ENCODE results near the gene STRADA. TPM values are rescaled to one million over a fixed set of nuclear protein-coding genes. Genes with fewer than 3 reads are reported as not detected.

The STRADA gene, protein sequence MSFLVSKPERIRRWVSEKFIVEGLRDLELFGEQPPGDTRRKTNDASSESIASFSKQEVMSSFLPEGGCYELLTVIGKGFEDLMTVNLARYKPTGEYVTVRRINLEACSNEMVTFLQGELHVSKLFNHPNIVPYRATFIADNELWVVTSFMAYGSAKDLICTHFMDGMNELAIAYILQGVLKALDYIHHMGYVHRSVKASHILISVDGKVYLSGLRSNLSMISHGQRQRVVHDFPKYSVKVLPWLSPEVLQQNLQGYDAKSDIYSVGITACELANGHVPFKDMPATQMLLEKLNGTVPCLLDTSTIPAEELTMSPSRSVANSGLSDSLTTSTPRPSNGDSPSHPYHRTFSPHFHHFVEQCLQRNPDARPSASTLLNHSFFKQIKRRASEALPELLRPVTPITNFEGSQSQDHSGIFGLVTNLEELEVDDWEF
- 10 to 100 TPM; 27.5 to 30.8 TPM for total RNA-seq
- long read RNA-seq, donor 1, partial matches to known transcripts = 1 of 10 reads
- long read RNA-seq, donor 1, other reads (novel, unspliced or antisense) = 4 of 10 reads
- long read RNA-seq, donor 2, partial matches to known transcripts = 2 of 14 reads
- long read RNA-seq, donor 2, other reads (novel, unspliced or antisense) = 3 of 14 reads

DNA sequence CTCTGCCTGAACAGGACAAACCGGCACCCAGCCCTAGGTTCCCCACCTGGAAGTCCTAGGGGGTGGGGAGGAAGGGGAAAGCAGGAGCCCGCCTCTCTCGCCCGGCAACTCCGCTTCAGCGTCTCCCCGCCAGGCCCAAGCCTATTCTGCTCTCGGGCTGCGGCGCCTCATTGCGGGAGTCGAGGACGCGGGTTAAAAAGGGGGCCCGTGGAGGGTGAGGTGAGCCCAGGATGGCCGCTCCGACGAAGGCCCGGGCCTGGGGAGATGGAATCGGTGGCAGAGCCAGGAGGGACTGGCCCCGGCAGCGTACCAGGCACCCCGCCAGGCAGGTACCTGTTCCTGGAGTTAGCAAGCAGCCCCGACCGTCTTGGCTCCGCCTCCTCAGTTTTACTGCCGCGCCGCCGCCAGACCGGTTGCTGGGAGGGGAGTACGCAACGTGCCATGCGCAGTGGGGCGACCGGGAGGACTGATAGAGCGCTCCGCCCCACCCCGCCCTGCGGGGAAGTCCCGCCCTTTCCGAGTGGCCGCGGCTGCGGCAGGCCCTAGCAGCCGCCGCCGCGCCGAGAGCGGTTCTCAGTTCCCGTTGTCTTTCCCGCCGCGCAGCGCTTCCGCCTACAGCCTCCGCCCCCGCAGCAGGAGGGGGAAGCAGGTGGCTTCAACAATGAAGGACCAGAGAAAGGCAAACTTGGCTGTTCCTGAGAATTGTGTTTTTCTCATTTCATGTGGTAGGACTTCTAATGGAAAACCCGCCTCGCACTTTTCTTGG is at the start of gene STRADA:
STRADA (minus strand) TSS at position 392 of the 766 bp plus-strand sequence. CDS start 13,430 bp downstream, outside the sequence.
- peak; percentile 99 for DNase-seq (ENCODE audit: low spot score)
- intact Hi-C loops (cut with DNase I) = no loop called here

DNA sequence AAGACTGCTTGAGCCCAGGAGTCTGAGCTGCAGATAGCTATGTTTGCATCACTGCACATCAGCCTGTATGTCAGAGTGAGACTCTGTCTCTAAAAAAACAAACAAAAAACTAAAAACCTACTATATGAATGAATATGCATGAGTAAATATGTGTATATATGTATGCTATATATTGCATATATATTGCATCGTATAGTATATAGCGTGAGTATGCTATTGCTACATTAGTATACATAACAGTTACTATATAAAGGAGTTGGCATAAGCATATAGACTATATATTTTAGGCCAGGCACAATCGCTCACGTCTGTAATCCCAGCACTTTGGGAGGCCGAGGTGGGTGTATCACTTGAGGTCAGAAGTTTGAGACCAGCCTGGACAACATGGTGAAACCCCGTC is 48.5 kb upstream of the STRADA start:
- DNase-seq (ENCODE audit: low spot score) = no peak
- intact Hi-C loops (cut with DNase I) = no loop called here

DNA sequence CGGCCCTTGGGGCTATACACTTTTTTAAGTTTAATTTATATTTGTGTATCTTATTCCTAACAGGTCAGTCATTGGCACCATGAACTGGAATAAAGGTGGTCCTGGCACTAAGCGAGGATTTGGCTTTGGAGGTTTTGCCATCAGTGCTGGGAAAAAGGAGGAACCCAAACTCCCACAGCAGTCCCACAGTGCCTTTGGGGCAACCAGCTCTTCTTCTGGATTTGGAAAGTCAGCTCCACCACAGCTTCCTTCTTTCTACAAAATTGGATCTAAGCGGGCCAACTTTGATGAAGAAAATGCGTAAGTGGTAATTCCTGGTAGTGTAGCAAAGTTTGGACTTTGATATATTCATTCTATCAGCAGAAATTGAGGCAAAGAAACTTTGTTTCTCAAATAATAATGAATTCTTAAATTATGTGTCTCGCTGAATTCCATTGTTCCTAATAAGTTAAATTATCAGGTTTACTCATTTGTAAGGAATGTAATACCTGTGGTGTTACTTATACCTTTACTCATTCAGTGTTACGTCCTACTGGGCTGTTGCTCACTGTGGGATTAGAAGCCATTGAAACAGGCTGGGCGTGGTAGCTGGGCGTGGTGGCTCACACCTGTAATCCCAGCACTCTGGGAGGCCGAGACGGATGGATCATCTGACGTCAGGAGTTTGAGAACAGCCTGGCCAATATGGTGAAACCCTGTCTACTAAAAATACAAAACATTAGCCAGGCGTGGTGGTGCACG is 45.5 kb upstream of the STRADA start:
- no peak for DNase-seq (ENCODE audit: low spot score)
- intact Hi-C loops (cut with DNase I) = no loop called here

DNA sequence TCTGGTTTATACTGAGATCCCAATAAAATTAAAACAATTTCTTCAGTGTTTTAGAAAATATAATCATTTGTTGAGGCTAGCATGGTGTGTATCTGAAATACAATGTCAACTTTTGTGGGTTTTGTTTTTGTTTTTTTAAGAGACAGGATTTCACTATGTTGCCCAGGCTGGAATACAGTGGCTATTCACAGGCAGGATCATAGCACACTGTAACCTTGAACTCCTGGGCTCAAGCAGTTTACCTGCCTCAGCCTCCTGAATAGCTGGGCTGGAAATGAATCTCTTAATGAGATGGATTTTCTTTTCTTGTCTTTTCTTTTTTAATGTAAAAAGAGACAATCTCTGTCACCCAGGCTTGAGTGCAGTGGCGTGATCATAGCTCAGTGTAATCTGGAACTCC is 44.5 kb upstream of the STRADA start:
- intact Hi-C loops (cut with DNase I) = no loop called here
- no peak for DNase-seq (ENCODE audit: low spot score)

DNA sequence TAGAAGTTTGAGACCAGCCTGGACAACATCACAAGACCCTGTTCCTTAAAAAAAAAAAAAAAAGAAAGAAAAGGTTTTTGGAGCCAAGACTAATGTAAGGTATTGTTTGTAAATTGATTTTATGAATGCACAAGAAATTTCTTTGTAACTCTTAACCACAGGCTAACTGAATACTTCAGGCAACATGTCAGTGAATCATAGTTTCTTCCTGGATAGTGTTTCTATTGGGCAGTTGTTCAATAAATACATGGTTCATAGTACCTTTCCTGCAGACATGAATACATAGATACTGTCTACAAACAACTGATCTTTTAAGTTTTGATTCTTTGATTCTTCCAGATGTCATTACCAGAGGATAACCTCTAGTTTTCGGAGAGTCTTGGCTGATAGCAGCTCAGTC is 44.0 kb upstream of the STRADA start:
- intact Hi-C loops (cut with DNase I) = no loop called here

DNA sequence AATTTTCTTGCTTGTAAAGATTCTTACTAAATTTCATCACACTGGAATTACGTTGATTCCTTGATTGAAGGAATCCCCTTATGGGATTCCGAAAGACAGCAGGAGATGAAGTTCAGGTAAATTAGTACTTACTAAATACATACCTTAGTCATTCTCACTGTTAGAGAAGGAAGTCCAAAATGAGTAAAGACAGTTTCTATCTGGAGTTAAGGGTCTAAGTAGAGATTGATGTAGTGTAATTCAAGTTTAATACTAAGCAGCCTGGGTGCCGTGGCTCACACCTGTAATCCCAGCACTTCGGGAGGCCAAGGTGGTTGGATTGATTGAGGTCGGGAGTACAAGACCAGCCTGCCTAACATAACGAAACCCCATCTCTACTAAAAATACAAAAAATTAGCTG is 41.9 kb upstream of the STRADA start:
- no peak for DNase-seq (ENCODE audit: low spot score)
- intact Hi-C loops (cut with DNase I) = no loop called here

More for the DNA sequence above, 44.0 kb upstream of the STRADA start:
- no peak for DNase-seq (ENCODE audit: low spot score)

DNA sequence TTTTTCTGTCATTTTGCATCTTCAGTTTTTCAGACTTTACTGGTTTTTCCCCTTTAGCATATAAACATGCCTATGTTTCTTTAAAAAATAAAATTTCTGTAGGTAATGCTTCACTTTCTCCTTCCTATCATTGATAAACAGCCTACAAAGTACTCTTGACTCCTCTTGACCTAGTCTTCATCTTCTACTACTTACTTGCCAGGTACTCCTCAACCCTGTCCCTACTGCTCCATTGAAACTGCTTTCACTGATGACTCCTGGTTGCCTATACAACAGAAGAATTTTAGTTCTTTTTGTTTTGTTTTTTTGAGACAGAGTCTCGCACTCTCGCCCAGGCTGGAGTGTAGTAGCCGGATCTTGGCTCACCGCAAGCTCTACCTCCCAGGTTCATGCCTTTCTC is 39.3 kb upstream of the STRADA start:
- intact Hi-C loops (cut with DNase I) = no loop called here
- no peak for DNase-seq (ENCODE audit: low spot score)

DNA sequence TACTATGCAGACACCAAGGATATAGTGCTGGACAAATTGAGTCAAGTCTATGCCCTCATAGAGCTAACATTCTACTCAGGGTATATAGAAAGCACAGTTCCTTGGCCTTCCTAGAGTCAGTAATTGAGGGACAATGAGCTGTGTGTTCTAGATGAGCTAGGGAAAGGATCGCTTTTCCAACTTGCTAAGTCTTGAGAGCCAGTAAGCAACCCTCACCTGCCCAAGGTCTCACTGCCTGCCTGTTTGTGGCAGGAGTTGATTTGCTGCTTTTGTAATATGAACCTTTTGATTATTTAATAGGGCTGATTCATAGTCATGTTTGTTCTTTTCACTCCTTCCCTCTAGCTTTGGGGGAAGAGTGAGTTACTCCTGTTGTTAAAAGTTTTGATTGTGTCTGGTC is 38.9 kb upstream of the STRADA start:
- no peak for DNase-seq (ENCODE audit: low spot score)
- intact Hi-C loops (cut with DNase I) = no loop called here

DNA sequence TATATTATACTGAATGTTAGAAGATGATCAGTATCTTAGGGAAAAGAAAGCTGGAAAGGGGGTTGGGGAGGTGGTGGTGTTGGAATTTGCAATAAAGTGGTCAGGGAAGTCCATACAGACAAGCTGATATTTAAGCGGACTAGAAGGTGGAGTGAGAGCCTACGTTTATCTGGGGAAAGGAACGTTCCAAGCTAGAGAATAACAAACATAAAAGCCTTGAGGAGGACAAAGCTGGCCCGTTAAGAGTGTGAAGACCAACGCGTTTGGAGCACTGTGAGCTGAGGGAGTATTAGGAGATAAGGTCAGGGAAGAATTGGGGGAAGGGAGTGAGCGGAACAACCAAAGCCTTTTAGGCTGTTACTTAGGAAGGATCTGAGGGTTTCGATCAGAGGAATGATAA is 33.8 kb upstream of the STRADA start:
- DNase-seq (ENCODE audit: low spot score) = no peak
- intact Hi-C loops (cut with DNase I) = loop anchor here in 1 of 2 donors (10.0 kb wide), 1 partner anchor 59 kb away; no protein-coding TSS in a partner anchor

DNA sequence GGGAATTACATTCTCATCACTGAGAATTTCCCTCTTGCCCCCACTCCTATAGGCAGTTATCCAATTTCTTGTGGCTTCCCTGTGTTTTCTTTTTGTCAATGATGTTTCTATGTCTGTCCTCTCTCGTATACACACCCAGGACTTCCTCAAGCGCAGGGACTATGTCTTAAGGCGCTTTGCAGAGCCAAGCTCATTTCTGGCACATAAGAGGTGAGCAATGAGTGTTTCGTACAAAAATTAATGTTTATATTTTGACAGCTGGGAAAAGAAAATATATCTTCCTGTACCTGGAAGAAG is 33.3 kb upstream of the STRADA start:
- DNase-seq (ENCODE audit: low spot score) = no peak
- intact Hi-C loops (cut with DNase I) = loop anchor here in 1 of 2 donors (10.0 kb wide), 1 partner anchor 60 kb away; no protein-coding TSS in a partner anchor

DNA sequence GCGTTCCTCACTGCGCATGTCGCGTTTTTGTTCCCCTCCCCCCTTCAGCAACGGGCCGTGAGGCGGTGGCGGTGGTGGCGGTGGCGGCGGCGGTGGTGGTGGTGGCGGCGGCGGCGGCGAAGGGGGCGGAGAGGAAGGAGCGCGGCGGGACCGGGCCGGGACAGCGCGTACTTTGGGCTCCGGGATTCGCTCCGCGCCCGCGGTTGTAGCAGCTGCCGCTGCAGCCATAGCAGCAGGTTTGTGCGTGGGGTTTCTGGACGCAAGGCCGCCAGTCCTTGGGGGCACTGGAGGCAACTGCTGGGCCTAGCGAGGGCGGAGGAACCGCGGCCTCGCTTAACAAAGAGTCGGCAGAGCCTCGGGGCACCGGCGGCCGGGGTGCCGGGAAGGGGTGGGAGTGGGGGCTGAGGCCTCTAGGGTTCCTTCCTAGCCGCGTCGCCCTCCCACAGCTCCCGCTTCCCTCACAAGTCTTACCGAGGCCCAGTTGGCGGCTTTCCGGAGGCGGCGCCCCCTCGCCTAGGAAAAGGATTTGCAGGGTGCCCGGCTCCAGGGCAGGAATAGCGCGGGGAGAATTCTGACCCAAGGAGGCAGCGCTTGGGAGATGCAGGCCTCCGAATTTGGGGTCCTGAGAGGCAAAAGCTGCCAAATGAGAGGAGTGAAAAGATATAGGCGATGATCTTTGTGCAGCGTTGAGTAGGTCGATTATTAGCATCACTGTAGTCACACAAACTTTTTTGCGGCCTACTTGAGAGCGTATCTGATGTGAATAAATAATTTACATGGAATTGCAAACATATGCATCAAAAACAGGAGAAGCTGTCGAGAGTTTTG is 32.8 kb upstream of the STRADA start, which contains the start of gene DDX42:
DDX42 (plus strand) TSS at position 30 of the 828 bp plus-strand sequence. CDS start 12,880 bp downstream, outside the sequence.
- intact Hi-C loops (cut with DNase I) = loop anchor here in 1 of 2 donors (10.0 kb wide), 1 partner anchor 60 kb away; no protein-coding TSS in a partner anchor
- peak; percentile 97 for DNase-seq (ENCODE audit: low spot score)

DNA sequence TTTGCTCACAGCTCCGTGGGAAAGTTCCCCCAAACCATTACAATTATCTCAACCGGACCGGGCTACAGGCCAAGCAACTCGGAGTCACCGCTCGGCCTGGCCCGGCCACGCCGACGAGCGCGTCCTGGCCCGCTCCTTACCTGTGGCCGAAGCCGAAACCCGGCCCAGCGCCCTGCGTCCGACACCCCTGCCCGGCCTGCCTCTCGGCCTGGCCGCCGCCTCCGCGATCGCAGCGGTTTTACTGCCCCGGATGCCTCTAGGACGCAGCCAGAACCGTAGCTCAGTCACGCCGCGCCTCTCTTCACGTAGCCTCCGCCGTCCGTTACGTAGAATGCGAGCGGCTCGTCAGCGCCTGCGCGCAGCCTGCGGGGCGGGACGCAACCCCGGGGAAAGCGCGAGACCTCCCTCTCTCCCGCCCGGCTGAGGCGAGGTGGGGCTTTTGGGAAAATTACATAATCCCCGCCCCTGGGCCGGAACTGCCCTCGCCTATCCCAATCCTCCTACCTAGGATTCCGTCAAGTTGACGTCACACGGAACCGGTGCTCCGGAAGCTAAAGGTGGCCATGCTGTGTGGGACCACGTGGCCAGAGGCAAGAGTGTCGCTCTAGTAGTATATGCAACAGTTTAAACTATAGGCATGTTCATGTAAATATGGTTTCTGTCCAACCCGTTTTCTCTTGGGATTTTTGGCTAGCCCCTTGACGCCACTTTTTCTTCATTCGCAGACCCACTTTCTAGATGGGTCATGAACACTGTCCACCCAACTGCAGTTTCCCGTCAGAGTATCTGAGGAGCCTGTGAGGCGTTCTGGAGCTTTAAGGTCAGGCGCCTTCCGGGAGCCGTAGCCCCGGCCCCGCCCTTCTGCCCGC is 31.9 kb upstream of the STRADA start, which contains the start of gene CCDC47:
CCDC47 (minus strand) TSS at position 326 of the 869 bp plus-strand sequence. CDS start 7,422 bp downstream, outside the sequence.
- intact Hi-C loops (cut with DNase I) = loop anchor here in 1 of 2 donors (10.0 kb wide), 1 partner anchor 61 kb away; no protein-coding TSS in a partner anchor
- peak; percentile 99 for DNase-seq (ENCODE audit: low spot score)

DNA sequence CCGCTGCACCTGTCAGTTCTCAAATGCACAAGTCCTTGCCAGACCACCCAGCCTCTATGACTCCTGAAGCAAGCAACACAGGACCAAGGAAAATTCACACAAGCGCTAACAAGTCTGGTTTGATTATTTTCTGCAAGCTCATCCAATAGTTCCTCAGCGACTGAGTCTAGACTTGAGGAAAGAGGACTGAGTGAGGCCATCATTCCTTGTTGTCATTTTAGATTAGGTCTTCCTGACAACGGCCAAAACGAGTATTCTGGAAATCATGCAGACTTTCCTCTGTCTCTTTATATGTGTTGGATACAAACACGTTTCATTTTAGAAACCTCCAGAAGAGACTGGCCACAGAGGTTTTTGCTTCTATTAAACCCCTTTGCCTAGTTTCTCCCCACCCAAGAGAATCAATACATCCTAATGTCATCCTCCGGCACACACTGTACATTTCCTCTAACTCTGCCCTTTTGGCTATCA is 31.2 kb upstream of the STRADA start:
- no peak for DNase-seq (ENCODE audit: low spot score)
- intact Hi-C loops (cut with DNase I) = loop anchor here in 1 of 2 donors (10.0 kb wide), 1 partner anchor 62 kb away; no protein-coding TSS in a partner anchor

DNA sequence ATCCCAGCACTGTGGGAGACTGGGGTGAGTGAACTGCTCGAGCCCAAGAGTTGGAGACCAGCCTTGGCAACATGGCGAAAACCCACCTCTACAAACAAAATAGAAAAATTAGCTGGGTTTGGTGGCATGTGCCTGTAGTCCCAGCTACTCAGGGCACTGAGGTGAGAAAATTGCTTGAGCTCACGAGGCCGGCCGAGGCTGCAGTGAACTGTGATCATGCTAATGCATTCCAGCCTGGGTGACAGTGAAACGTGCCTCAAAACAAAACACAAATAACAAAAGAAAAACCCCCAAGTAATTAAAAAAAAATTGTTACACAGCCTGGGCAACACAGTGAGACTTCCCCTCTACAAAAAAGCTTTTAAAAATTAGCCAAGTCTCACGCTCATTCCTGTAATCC is 26.8 kb upstream of the STRADA start:
- intact Hi-C loops (cut with DNase I) = loop anchor here in 1 of 2 donors (10.0 kb wide), 1 partner anchor 64 kb away; the partner anchor contains the start of gene LIMD2
- DNase-seq (ENCODE audit: low spot score) = no peak

DNA sequence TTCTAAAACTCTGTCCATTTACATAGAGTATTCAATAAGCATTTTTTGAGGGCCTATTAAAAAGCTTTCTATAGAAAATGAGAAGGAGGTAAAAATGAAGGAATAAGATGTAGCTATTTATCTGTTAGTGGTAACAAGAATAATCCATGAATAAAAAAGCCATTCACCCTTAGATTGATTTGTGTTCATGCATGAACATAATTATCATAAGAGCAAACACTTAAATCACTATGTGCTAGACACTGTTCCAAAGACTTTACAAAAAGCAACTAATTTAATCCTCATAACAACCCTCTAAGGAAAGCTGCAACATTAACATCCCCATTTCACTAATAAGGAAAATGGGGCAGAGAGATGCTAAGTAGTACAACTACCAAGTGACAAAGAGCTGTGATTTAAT is 25.2 kb upstream of the STRADA start:
- no peak for DNase-seq (ENCODE audit: low spot score)
- intact Hi-C loops (cut with DNase I) = loop anchor here in 1 of 2 donors (10.0 kb wide), 1 partner anchor 62 kb away; the partner anchor contains the start of gene LIMD2

DNA sequence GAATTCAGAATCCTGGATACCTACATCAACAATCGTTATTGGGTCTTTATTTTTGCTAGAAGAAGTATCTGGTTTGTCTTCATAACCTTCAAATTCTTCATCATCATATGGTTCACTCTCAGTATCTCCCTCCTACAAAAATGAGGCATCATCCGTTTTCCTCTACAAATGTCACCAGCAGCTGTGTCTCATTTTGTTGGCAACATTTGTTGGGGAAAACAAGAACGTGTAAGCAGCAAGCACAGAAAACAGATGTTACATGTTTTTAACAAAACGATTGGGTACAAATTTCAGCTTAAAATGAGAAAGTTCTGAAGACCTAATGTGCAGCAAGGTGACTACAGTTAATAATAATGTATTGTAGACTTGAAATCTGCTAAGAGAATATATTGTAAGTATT is 23.1 kb upstream of the STRADA start:
- intact Hi-C loops (cut with DNase I) = loop anchor here in 1 of 2 donors (10.0 kb wide), 1 partner anchor 60 kb away; the partner anchor contains the start of gene LIMD2
- no peak for DNase-seq (ENCODE audit: low spot score)
